Muscle layer of colon (tissue), 2 donors: ENCODE data around the gene CAP1.
A peak's percentile ranks its signal among the peaks of the same experiment; 100 is the strongest.

ENCODE experiments used
- H3K27ac ChIP-seq: one replicate; pipeline ENCODE4 v1.7.0; 2013; ENCODE audit warnings: low read depth, mild to moderate bottlenecking, low read length, moderate library complexity
- H3K27me3 ChIP-seq, 2 donors: one replicate each; pipeline ENCODE4 v1.7.0; 2013; ENCODE audit warnings: low read length in 2 of 2, mild to moderate bottlenecking in 2 of 2; ENCODE audit not compliant: insufficient read depth in 2 of 2, control insufficient read depth in 1 of 2
- H3K36me3 ChIP-seq: one replicate; pipeline ENCODE4 v1.7.0; 2013; ENCODE audit warnings: mild to moderate bottlenecking, low read length; ENCODE audit not compliant: insufficient read depth
- H3K4me1 ChIP-seq: one replicate; pipeline ENCODE4 v1.7.0; 2013; ENCODE audit warnings: mild to moderate bottlenecking, low read length; ENCODE audit not compliant: insufficient read depth
- H3K4me3 ChIP-seq, 2 donors: one replicate each; pipeline ENCODE4 v1.7.0; 2013; ENCODE audit warnings: low read length in 2 of 2, low read depth in 1 of 2, mild to moderate bottlenecking in 1 of 2, moderate library complexity in 1 of 2
- H3K9ac ChIP-seq: one replicate; pipeline ENCODE4 v1.7.0; 2013; ENCODE audit warnings: low read length
- H3K9me3 ChIP-seq: one replicate; pipeline ENCODE4 v1.7.0; 2013; ENCODE audit warnings: mild to moderate bottlenecking, low read length
- donor health status: abdominal sarcoma.
- donor health status: Adenocarcinoma of cecum.

CAP1 gene

GRCh38 chr1:40014812-40015594 is 25.5 kb upstream of the CAP1 start:
- Histone ChIP-seq H3K4me1 (no peaks in the 10 kb centered on the region), H3K9ac (no peak overlapping the region), H3K36me3 (no peaks in the 10 kb centered on the region), H3K9me3 (no peaks in the 10 kb centered on the region), H3K27me3 (no peaks in the 10 kb centered on the region), H3K4me3 (no peak overlapping the region), H3K27ac (no peak overlapping the region)

DNA sequence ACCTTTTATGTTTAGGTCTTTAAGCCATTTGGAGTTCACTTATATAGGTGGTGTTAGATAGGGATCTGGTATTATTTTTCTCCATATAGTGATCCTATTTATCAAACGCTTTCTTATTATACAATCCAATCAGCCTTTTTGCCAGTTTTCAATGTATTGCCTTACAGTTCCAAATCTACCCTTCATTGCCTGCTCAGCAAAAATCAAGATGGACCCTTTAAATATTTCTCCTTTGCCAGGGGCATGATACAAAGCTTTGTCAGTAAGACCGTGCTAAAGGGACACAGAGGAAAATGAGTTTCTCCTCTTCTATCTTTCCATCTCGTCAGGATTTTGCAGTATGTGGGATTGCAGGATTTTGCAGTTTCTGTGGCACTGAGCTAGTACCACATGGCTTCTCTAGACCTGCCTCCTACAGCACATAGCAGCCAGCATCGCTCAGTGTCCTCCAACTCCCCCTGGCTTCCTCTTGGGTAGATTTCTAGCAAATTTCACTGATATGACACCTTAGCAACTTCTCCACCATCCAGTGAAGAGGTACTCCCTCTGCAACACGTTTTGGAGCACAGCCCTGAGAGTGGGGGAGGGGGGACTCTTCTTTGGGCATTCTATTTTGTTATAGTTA is 22.5 kb upstream of the CAP1 start:
- Histone ChIP-seq H3K4me1 (no peaks in the 10 kb centered on the region), H3K9me3 (no peaks in the 10 kb centered on the region), H3K27ac (no peak overlapping the region), H3K9ac (no peak overlapping the region), H3K27me3 (no peaks in the 10 kb centered on the region), H3K4me3 (no peak overlapping the region), H3K36me3 (no peaks in the 10 kb centered on the region)

- Histone ChIP-seq H3K9ac (no peak overlapping the region), H3K9me3 (no peaks in the 10 kb centered on the region), H3K27ac (no peak overlapping the region), H3K4me1 (no peaks in the 10 kb centered on the region), H3K4me3 (no peak overlapping the region), H3K27me3 (no peaks in the 10 kb centered on the region), H3K36me3 (no peaks in the 10 kb centered on the region)
These were observed 20.0 kb upstream of the CAP1 start for GRCh38 chr1:40020447-40021085.

- Histone ChIP-seq H3K4me1 (no peaks in the 10 kb centered on the region), H3K9ac (no peak overlapping the region), H3K27me3 (no peaks in the 10 kb centered on the region), H3K27ac (no peak overlapping the region), H3K4me3 (no peak overlapping the region), H3K36me3 (no peaks in the 10 kb centered on the region), H3K9me3 (no peaks in the 10 kb centered on the region)
These were observed 17.1 kb upstream of the CAP1 start for GRCh38 chr1:40023379-40023944.

DNA sequence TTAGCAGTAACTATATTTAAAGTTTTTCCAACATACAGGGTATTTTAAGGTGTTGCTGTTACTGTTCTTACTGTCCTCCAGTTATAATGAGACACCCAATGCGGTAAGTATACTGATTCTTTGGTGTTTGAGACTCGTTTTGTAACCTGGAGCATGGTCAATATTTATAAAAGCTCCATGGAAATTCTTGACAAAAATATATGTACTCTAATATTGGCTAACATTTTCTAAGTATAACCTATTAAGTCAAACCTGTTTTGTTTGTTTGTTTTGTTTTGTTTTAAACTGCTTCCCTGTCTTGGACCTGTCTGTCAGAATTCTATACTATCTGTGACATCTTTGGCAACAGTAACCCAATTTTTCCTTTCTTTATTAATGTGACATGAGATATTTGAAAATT is 15.9 kb upstream of the CAP1 start:
- no peak overlapping the region for H3K9ac ChIP-seq
- no peaks in the 10 kb centered on the region for H3K4me1 ChIP-seq
- no peaks in the 10 kb centered on the region for H3K36me3 ChIP-seq
- no peak overlapping the region for H3K27ac ChIP-seq
- no peaks in the 10 kb centered on the region for H3K9me3 ChIP-seq
- no peaks in the 10 kb centered on the region for H3K27me3 ChIP-seq
- H3K4me3 ChIP-seq, result no peak overlapping the region

GRCh38 chr1:40027647-40028046 is 12.9 kb upstream of the CAP1 start:
- H3K9me3 ChIP-seq, result no peaks in the 10 kb centered on the region
- H3K27ac ChIP-seq, result no peak overlapping the region
- no peak overlapping the region for H3K4me3 ChIP-seq
- no peaks in the 10 kb centered on the region for H3K4me1 ChIP-seq
- no peaks in the 10 kb centered on the region for H3K27me3 ChIP-seq
- H3K36me3 ChIP-seq, result no peaks in the 10 kb centered on the region
- H3K9ac ChIP-seq, result no peak overlapping the region

GRCh38 chr1:40029608-40030007 is 10.9 kb upstream of the CAP1 start:
- no peaks in the 10 kb centered on the region for H3K36me3 ChIP-seq
- H3K4me1 ChIP-seq, result no peaks in the 10 kb centered on the region
- no peak overlapping the region for H3K9ac ChIP-seq
- H3K27ac ChIP-seq, result no peak overlapping the region
- H3K27me3 ChIP-seq, result no peaks in the 10 kb centered on the region
- no peak overlapping the region for H3K4me3 ChIP-seq
- H3K9me3 ChIP-seq, result no peaks in the 10 kb centered on the region

GRCh38 chr1:40030528-40031135 is 9.9 kb upstream of the CAP1 start:
- Histone ChIP-seq H3K27me3 (no peaks in the 10 kb centered on the region), H3K9ac (no peak overlapping the region), H3K36me3 (no peaks in the 10 kb centered on the region), H3K4me1 (no peaks in the 10 kb centered on the region), H3K9me3 (no peaks in the 10 kb centered on the region), H3K4me3 (no peak overlapping the region), H3K27ac (no peak overlapping the region)

DNA sequence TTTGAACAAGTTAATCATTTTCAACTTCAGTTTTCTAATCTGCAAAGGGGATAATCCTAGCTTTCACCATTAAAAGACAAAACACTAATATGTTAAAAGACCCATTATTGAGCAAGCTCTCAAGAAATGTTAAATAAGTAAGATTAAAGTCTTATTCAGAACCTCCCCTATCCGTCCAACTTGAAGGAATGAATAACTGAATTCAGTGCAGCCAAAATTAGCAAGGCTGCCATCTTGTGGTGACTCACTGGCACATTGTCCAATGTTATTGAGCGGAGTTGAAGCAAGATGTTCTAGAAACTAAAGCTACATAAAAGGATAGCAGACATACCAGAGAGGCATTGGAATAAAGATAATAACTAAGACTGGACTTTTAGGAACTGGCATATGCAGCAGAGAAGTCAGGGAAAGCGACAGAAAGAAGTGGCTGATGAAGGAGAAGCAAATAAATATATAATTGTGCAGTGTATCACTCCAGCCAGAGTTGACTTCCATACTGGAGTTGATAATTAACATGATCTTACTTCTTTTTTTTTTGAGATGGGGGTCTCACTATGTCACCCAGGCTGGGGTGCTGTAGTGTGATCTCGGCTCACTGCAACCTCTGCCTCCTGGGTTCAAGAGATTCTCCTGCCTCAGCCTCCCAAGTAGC is 8.2 kb upstream of the CAP1 start:
- H3K9ac ChIP-seq, result no peak overlapping the region
- no peaks in the 10 kb centered on the region for H3K27me3 ChIP-seq
- H3K4me1 ChIP-seq, result peaks cover 13% of the 10 kb centered on the region
- H3K27ac ChIP-seq, result no peak overlapping the region
- H3K4me3 ChIP-seq, result no peak overlapping the region
- no peaks in the 10 kb centered on the region for H3K9me3 ChIP-seq
- H3K36me3 ChIP-seq, result no peaks in the 10 kb centered on the region

GRCh38 chr1:40034869-40035268 is 5.7 kb upstream of the CAP1 start:
- Histone ChIP-seq H3K4me1 (peaks cover 23% of the 10 kb centered on the region), H3K9me3 (no peaks in the 10 kb centered on the region)

DNA sequence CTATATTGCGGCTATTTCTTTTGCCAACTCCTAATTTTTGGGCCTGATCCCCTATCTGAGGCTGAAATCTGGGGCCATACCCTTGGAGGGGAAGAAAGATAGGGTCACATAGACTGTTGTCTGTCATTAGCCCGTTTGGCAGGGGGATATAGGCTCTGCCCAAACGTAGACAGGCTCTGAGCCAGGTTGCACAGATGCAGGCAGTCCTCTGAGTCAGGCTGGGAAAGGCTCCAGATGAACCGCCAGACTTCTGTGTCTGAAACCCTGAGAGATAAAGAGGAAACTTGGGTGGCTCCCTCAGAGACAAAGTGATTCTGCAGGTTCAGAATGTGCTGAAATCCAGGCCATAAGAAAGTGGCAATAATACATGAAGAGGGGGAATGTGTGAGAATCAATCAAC is 4.0 kb upstream of the CAP1 start:
- Histone ChIP-seq H3K9me3 (no peaks in the 10 kb centered on the region), H3K27me3 (no peaks in the 10 kb centered on the region), H3K4me1 (peaks cover 26% of the 10 kb centered on the region), H3K27ac (peak overlapping the region; percentile 73), H3K4me3 (no peak overlapping the region), H3K36me3 (no peaks in the 10 kb centered on the region), H3K9ac (no peak overlapping the region)

More at GRCh38 chr1:40034869-40035268, 5.7 kb upstream of the CAP1 start:
- H3K9ac ChIP-seq, result no peak overlapping the region
- no peak overlapping the region for H3K27ac ChIP-seq
- H3K36me3 ChIP-seq, result no peaks in the 10 kb centered on the region
- H3K4me3 ChIP-seq, result no peak overlapping the region
- no peaks in the 10 kb centered on the region for H3K27me3 ChIP-seq
